Effector CD8-positive, alpha-beta T cell (primary cell): ENCODE measurements around the gene UVRAG.
"Not testable (repeated sequence)": the region's sequence is repeated elsewhere in the genome, so short reads cannot be mapped to it uniquely, and the experiment has no call there.

Experiments used
- DNase-seq: peaks from one replicate; lab custom pipeline; 2025; lab: John Stamatoyannopoulos, UW

The UVRAG gene

DNA sequence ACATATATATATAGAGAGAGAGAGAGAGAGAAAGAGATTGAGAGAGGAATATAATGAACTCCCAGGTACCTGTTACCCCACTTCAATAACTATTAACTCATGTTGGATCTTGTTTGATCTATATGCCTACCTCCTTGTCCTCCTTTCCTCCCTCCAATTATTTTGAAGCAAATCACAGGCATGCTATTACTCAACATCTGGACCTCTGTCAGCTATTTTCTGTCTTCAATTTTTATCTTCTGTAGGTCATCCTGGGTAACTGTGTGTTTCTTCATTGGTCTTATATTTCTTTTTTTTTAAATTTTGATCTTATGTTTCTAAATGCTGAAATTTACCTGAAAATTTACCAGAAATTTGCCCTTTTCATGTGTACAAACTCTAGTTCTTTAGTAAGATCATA lies 24.8 kb downstream of the UVRAG start:
- DNase-seq: no peak

DNA sequence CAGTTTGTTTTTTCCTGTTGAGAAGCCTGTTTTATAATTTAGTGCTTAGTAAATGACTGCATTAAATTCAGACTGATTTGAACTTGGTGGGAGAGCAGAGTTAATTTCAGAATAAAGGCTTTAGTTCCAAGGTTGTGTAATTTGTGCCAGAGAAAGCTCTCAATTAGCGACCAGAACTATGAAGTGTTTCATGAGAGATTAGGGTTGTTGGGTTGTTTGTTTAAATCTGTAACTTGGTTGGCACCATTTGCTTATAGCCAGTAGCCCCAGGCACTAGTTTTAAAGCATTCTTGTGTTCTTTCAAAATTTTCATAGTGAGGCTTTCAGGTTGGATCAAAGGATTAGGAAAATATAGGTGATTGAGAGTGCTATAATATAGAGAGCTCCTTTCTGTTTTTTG lies 25.5 kb downstream of the UVRAG start:
- DNase-seq: no peak

GRCh38 chr11:75841739-75842138 lies 26.7 kb downstream of the UVRAG start:
- DNase-seq: no peak

DNA sequence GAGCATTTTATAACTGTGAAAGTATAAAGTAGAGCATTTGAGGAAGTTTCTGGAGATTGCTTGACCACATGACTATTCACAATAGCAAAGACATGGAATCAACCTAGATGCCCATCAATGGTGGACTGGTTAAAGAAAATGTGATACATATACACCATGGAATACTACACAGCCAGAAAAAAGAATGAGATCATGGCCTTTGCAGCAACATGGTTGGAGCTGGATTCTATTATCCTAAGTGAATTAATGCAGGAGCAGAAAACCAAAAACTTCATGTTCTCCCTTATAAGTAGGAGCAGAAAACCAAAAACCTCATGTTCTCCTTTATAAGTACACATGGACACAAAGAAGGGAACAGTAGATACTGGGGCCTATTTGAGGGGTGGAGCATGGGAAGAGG lies 30.3 kb downstream of the UVRAG start:
- no peak for DNase-seq

GRCh38 chr11:75849894-75850293 lies 34.9 kb downstream of the UVRAG start:
- DNase-seq: no peak

DNA sequence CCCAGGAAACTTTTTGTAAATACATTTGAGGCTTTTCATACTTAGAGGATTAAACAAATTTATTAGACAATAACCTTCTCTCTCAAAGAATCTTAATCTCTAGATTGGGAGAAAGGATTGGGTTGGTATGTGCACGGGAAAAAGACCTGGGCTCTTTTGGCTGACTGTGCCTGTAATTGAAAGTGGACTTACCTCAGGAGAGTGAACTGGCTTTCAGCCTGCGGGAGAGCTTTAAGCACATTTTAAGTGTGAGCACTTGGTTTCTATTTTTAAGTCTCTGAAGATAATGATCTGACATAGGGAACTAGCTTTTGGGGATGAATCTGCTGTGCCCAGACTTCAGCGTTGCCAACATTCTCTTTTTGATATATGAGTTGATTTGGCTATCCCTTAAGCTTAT lies 35.8 kb downstream of the UVRAG start:
- DNase-seq: no peak

GRCh38 chr11:75851203-75851602 lies 36.2 kb downstream of the UVRAG start:
- DNase-seq: no peak

DNA sequence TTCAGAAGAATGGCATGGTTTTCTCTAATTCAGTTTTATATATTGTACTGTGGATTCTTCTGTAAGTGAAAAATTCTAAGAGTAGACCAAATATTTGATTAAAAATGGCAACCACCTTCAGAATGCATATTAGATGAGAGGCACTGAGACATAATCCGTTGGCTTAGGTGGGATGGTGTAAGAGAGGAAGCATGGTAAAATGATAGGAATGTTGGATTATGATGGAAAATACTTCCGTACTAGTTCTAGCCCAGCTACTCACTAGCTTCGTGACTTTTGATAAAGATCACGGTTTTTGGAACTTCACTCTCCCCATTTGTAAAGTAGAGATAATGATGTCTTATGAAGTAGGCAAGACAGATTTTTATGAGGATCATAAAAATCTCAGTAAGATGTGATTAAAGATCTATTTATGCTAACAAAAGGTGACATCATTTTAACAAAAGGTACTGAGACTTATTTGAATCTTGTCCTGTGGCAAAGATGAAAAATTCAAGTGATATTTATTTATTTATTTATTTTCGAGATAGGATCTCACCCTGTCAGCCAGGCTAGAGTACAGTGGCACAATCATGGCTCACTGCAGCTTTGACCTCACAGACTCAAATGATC lies 37.5 kb downstream of the UVRAG start:
- DNase-seq: no peak

DNA sequence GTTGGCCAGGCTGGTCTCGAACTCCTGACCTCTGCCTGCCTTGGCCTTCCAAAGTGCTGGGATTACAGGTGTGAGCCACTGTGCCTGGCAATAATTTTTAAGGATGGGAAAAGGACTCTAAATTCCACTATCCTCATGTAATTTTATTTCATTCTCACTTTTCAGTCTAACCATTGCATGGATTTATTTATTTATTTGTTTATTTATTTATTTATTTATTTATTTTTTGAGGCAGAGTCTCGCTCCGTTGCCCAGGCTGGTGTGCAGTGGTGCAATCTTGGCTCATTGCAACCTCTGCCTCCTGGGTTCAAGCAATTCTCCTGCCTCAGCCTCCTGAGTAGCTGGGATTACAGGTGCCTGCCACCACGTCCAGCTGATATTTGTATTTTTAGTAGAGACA lies 38.6 kb downstream of the UVRAG start:
- not testable (repeated sequence) for DNase-seq

DNA sequence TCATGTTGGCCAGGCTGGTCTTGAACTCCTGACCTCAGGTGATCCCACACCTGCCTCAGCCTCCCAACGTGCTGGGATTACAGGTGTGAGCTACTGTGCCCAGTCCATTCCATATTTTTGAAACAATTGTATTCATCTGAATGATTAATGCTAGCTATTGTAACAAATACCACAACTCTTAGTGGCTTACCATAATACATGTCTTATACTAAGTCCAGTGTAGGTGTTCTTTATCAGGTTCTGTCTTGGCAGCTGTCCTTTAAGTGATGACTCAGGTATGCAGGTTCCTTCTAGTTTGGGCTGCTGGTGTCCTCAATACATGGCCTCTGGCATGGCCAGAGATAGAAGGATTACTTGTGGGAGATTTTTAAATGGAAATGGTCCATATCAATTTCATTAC lies 39.0 kb downstream of the UVRAG start:
- DNase-seq: no peak

GRCh38 chr11:75855206-75855605 lies 40.2 kb downstream of the UVRAG start:
- no peak for DNase-seq

- no peak for DNase-seq
These were observed 41.9 kb downstream of the UVRAG start for GRCh38 chr11:75856912-75857311.

- DNase-seq: no peak
These were observed 43.0 kb downstream of the UVRAG start for GRCh38 chr11:75858042-75858441.

GRCh38 chr11:75858613-75859012 lies 43.6 kb downstream of the UVRAG start:
- DNase-seq: no peak

- DNase-seq: no peak
These were observed 44.6 kb downstream of the UVRAG start for GRCh38 chr11:75859614-75860013.

DNA sequence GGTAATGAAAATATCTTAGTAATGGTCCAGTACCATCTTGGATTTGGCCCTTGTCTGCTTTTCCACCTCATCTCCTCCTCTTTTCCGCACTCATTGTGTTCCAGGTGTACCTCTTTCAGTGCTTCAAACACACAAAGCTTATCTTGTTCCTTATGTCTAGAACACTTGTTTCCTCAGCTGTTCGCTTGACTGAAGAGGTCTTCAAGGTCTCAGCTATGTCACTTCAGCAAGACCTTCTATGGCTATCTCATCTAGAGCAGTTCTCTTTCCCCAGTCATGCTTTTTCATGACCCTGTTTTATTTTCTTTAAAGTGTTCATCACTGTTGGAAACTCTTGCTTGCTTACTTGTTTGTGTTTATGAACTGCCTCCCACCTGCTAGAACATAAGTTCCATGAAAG lies 47.4 kb downstream of the UVRAG start:
- no peak for DNase-seq

- DNase-seq: no peak
These were observed 52.9 kb downstream of the UVRAG start for GRCh38 chr11:75867778-75868374.

GRCh38 chr11:75868990-75869389 lies 54.0 kb downstream of the UVRAG start:
- no peak for DNase-seq

GRCh38 chr11:75869661-75870455 lies 54.8 kb downstream of the UVRAG start:
- DNase-seq: no peak

- no peak for DNase-seq
These were observed 57.9 kb downstream of the UVRAG start for GRCh38 chr11:75872887-75873416.

- DNase-seq: no peak
These were observed 58.6 kb downstream of the UVRAG start for GRCh38 chr11:75873417-75874221.

GRCh38 chr11:75874684-75875341 lies 59.8 kb downstream of the UVRAG start:
- no peak for DNase-seq
